PC-9 (cell line): ENCODE measurements around the gene DNASE2. TPM values are rescaled to one million over a fixed set of nuclear protein-coding genes. Genes with fewer than 3 reads are reported as not detected.

Experiments used
- BruUV-seq: library from RNA; stranded (reverse); fragments of 400-500 nt; replicated peaks from 2 replicates; lab custom pipeline; 2021; lab: Mats Ljungman, UMichigan
- CTCF ChIA-PET: fragments of 300-600 bp; sonication (Branson Sonifier 250); formaldehyde crosslinking; loops from one replicate; lab custom pipeline; 2022; ENCODE audit warnings: antibody characterized with exemption; lab: Charles Lee
- POLR2A ChIA-PET: fragments of 300-600 bp; sonication (Branson Sonifier 250); formaldehyde crosslinking; loops from one replicate; lab custom pipeline; 2022; ENCODE audit warnings: antibody characterized with exemption; ENCODE audit not compliant: unreplicated experiment; lab: Charles Lee
- DNase-seq, 2 experiments: peaks; one replicate each; pipeline versions ENCODE4 v3.0.0 to v3.0.0-alpha.2; 2015 to 2022; ENCODE audit warnings: mixed read lengths in 1 of 2
- H2AFZ ChIP-seq: fragments of 200-600 bp; sonication (generic); 2 replicates; pipeline ENCODE4 v1.8.1; 2017; ENCODE audit warnings: antibody characterized with exemption
- H3F3A ChIP-seq: fragments of 200-600 bp; sonication (generic); 2 replicates; pipeline ENCODE4 v1.8.1; 2017; ENCODE audit warnings: antibody characterized with exemption, mild to moderate bottlenecking, low read depth; ENCODE audit not compliant: insufficient read depth
- H3K27ac ChIP-seq: fragments of 200-600 bp; sonication (generic); 2 replicates; pipeline ENCODE4 v1.6.1; 2016; ENCODE audit warnings: mixed run types
- H3K27me3 ChIP-seq: fragments of 200-600 bp; sonication (generic); 2 replicates; pipeline ENCODE4 v1.6.1; 2016; ENCODE audit warnings: low read depth, mixed run types; ENCODE audit not compliant: insufficient read depth
- H3K36me3 ChIP-seq: fragments of 200-600 bp; sonication (generic); 2 replicates; pipeline ENCODE4 v1.6.1; 2016; ENCODE audit warnings: low read depth, mixed run types
- H3K4me1 ChIP-seq: fragments of 200-600 bp; sonication (generic); replicated peaks from 2 replicates; pipeline ENCODE4 v1.6.1; 2016; ENCODE audit warnings: mixed run types; ENCODE audit not compliant: insufficient read depth
- H3K4me2 ChIP-seq: fragments of 200-600 bp; sonication (generic); 2 replicates; pipeline ENCODE4 v1.6.1; 2017; ENCODE audit warnings: mixed run types
- H3K4me3 ChIP-seq: fragments of 200-600 bp; sonication (generic); 2 replicates; pipeline ENCODE4 v1.6.1; 2016; ENCODE audit warnings: mixed run types
- H3K79me2 ChIP-seq: fragments of 200-600 bp; sonication (generic); 2 replicates; pipeline ENCODE4 v1.6.1; 2017; ENCODE audit warnings: low read depth, mixed run types
- H3K9me2 ChIP-seq: fragments of 200-600 bp; sonication (generic); 2 replicates; pipeline ENCODE4 v1.8.1; 2017; ENCODE audit warnings: mild to moderate bottlenecking; ENCODE audit not compliant: insufficient read depth
- H3K9me3 ChIP-seq: fragments of 200-600 bp; sonication (generic); 2 replicates; pipeline ENCODE4 v1.8.1; 2016; ENCODE audit warnings: low read depth; ENCODE audit not compliant: insufficient read depth
- H4K20me1 ChIP-seq: fragments of 200-600 bp; sonication (generic); 2 replicates; pipeline ENCODE4 v1.8.1; 2017; ENCODE audit not compliant: insufficient read depth
- EZH2 ChIP-seq: fragments of 200-600 bp; sonication (generic); IDR thresholded peaks from 2 replicates; pipeline ENCODE4 v1.8.0; 2017; ENCODE audit warnings: antibody characterized with exemption, low read depth
- intact Hi-C: fragments of 100-400 bp; cut with micrococcal nuclease; formaldehyde crosslinking; loops from one replicate; pipeline ENCODE4 v1.10.0; 2022; ENCODE audit not compliant: unreplicated experiment
- total RNA-seq: library from RNA; stranded (reverse); gene quantifications from 2 replicates; pipeline ENCODE4 v1.2.3, GENCODE V29; 2021
- TF ChIP-seq, protein P1 (sequence below): fragments of 200-600 bp; sonication (generic); conservative IDR thresholded peaks from 2 replicates; pipeline ENCODE4 v1.6.1; 2017; ENCODE audit warnings: mixed run types, antibody characterized with exemption, mild to moderate bottlenecking, moderate library complexity

The DNASE2 gene
- total RNA-seq, 1 experiment from 2014 or later, result 68.4 TPM

GRCh38 chr19:12859546-12859945 is 21.7 kb downstream of the DNASE2 start:
- no peaks in the 10 kb centered on the region for H3K4me1 ChIP-seq
- H2AFZ ChIP-seq, result no peak overlapping the region
- H3F3A ChIP-seq, result peaks cover 7% of the 10 kb centered on the region; the same call in 1 of the 2 replicates
- POLR2A ChIA-PET, result no interaction called here
- BruUV-seq, result no TSS peak
- no peak for TF ChIP-seq EZH2
- TF ChIP-seq, protein P1, sequence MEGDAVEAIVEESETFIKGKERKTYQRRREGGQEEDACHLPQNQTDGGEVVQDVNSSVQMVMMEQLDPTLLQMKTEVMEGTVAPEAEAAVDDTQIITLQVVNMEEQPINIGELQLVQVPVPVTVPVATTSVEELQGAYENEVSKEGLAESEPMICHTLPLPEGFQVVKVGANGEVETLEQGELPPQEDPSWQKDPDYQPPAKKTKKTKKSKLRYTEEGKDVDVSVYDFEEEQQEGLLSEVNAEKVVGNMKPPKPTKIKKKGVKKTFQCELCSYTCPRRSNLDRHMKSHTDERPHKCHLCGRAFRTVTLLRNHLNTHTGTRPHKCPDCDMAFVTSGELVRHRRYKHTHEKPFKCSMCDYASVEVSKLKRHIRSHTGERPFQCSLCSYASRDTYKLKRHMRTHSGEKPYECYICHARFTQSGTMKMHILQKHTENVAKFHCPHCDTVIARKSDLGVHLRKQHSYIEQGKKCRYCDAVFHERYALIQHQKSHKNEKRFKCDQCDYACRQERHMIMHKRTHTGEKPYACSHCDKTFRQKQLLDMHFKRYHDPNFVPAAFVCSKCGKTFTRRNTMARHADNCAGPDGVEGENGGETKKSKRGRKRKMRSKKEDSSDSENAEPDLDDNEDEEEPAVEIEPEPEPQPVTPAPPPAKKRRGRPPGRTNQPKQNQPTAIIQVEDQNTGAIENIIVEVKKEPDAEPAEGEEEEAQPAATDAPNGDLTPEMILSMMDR, result no peak
- H3K79me2 ChIP-seq, result no peaks in the 10 kb centered on the region
- CTCF ChIA-PET, result no interaction called here
- H3K9me3 ChIP-seq, result no peaks in the 10 kb centered on the region
- H3K4me3 ChIP-seq, result no peak overlapping the region
- intact Hi-C loops, result no loop called here
- no peak for DNase-seq
- no peak overlapping the region for H3K27ac ChIP-seq
- no peaks in the 10 kb centered on the region for H3K27me3 ChIP-seq
- H4K20me1 ChIP-seq, result no peaks in the 10 kb centered on the region
- no peaks in the 10 kb centered on the region for H3K9me2 ChIP-seq
- no peak overlapping the region for H3K4me2 ChIP-seq
- no peaks in the 10 kb centered on the region for H3K36me3 ChIP-seq

GRCh38 chr19:12858041-12858928 is 23.0 kb downstream of the DNASE2 start:
- no peak overlapping the region for H3K27ac ChIP-seq
- no peaks in the 10 kb centered on the region for H4K20me1 ChIP-seq
- no peaks in the 10 kb centered on the region for H3K36me3 ChIP-seq
- H3K9me2 ChIP-seq, result no peaks in the 10 kb centered on the region
- TF ChIP-seq EZH2, result no peak
- TF ChIP-seq, protein P1, result no peak
- no peaks in the 10 kb centered on the region for H3K79me2 ChIP-seq
- no peak overlapping the region for H3K4me2 ChIP-seq
- CTCF ChIA-PET, result no interaction called here
- no peak overlapping the region for H3K4me3 ChIP-seq
- intact Hi-C loops, result no loop called here
- peaks cover 9% of the 10 kb centered on the region; the same call in 1 of the 2 replicates for H3F3A ChIP-seq
- H2AFZ ChIP-seq, result no peak overlapping the region
- H3K27me3 ChIP-seq, result no peaks in the 10 kb centered on the region
- H3K9me3 ChIP-seq, result no peaks in the 10 kb centered on the region
- POLR2A ChIA-PET, result no interaction called here
- no peak for DNase-seq
- no peaks in the 10 kb centered on the region for H3K4me1 ChIP-seq
- no TSS peak for BruUV-seq

DNA sequence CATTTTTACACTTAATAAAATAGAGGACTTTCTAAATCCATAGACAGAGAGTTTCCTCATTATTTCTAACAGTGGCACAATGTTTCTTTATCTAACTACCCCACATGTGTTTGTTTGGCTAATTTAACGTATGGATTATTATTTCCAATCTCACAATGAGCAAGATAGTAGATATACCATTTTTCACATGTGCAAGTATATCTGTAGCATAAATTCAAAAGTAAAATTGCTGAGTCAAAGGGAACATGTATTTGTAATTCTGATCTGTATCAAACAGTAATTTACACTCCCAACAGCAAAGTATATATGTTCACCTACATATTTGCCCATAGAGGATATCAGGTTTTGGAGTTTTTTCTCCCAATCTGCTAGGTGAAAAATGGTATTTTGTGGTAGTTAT is 24.6 kb downstream of the DNASE2 start:
- H4K20me1 ChIP-seq, result no peaks in the 10 kb centered on the region
- BruUV-seq, result no TSS peak
- POLR2A ChIA-PET, result no interaction called here
- H3K4me1 ChIP-seq, result no peaks in the 10 kb centered on the region
- H3K27me3 ChIP-seq, result no peaks in the 10 kb centered on the region
- no peak overlapping the region for H2AFZ ChIP-seq
- CTCF ChIA-PET, result interaction anchor here (0.7 kb wide), 1 partner anchor 212 kb away, joined by 5 read pairs; no protein-coding TSS in a partner anchor
- H3K4me2 ChIP-seq, result no peak overlapping the region
- H3K27ac ChIP-seq, result no peak overlapping the region
- no peak overlapping the region for H3K4me3 ChIP-seq
- no peaks in the 10 kb centered on the region for H3K9me2 ChIP-seq
- TF ChIP-seq, protein P1, result no peak
- no peak for TF ChIP-seq EZH2
- peaks cover 6% of the 10 kb centered on the region; the same call in 1 of the 2 replicates for H3F3A ChIP-seq
- intact Hi-C loops, result no loop called here
- H3K36me3 ChIP-seq, result no peaks in the 10 kb centered on the region
- no peaks in the 10 kb centered on the region for H3K9me3 ChIP-seq
- H3K79me2 ChIP-seq, result no peaks in the 10 kb centered on the region
- no peak for DNase-seq
